ENCODE measurements around the gene RALGPS1. TPM values are rescaled to one million over a fixed set of nuclear protein-coding genes. Genes with fewer than 3 reads are reported as not detected.

The RALGPS1 gene
- total and polyA plus RNA-seq, 2 donors (not counting 1 experiment from before 2014, with no cell fraction given), result 19.7 to 39.9 TPM

DNA sequence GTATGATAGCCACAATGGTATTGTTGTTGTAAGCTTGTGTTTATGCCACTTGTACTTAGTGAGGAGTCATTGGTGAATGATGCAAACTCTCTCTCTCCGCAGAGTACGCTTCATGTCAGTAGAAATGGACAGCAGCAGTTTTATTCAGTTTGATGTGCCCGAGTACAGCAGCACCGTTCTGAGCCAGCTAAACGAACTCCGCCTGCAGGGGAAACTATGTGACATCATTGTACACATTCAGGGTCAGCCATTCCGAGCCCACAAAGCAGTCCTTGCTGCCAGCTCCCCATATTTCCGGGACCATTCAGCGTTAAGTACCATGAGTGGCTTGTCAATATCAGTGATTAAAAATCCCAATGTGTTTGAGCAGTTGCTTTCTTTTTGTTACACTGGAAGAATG lies 35.3 kb upstream of the RALGPS1 start:
- ATAC-seq (ENCODE audit: low read depth) (no peak), DNase-seq (no peak)
- Histone ChIP-seq H3K79me2 (ENCODE audit: control insufficient read depth, insufficient read depth, low read length) (peaks cover 36% of the 10 kb centered on the region), H3K9ac (ENCODE audit: low read length) (no peak overlapping the region), H3K27me3 (replicated peaks in 1 of 4; ENCODE audit: control extremely low read depth in 1 of 4, control insufficient read depth in 3 of 4, insufficient read depth in 4 of 4, low read length in 3 of 4) (no peaks in the 10 kb centered on the region), H3K4me1 (ENCODE audit: control insufficient read depth in 2 of 2, insufficient read depth in 2 of 2, low read length in 2 of 2) (no peaks in the 10 kb centered on the region), H2AFZ (ENCODE audit: insufficient read depth, low read depth, low read length, poor library complexity, severe bottlenecking) (no peak overlapping the region), H3K9me3 (ENCODE audit: control extremely low read depth in 1 of 3, control insufficient read depth in 2 of 3, insufficient read depth in 1 of 3, low read length in 2 of 3) (no peaks in the 10 kb centered on the region), H3K27ac (ENCODE audit: low read length in 2 of 2) (no peak overlapping the region), H3K4me2 (replicated peaks; ENCODE audit: low read depth, low read length, poor library complexity, severe bottlenecking) (no peak overlapping the region), H3K4me3 (ENCODE audit: control extremely low read depth in 1 of 5, extremely low read depth in 1 of 5, insufficient read depth in 1 of 5, low read depth in 2 of 5, low read length in 4 of 5) (no peak overlapping the region), H3K36me3 (replicated peaks in 1 of 2; ENCODE audit: control extremely low read depth in 1 of 2, control insufficient read depth in 1 of 2, extremely low read depth in 1 of 2, insufficient read depth in 2 of 2, low read length in 1 of 2) (peaks cover 5 to 46% of the 10 kb centered on the region in 2 experiments), H4K20me1 (ENCODE audit: control insufficient read depth, insufficient read depth, low read length, poor library complexity, severe bottlenecking) (peaks cover 15% of the 10 kb centered on the region)
- WGBS (ENCODE audit: insufficient coverage), result 98% methylated on average over 8 of the region's 9 CpGs
- H3K27ac Mint-ChIP-seq, result no peak overlapping the region
- H3K4me3 Mint-ChIP-seq, result no peak overlapping the region
- TF ChIP-seq EZH2 (IDR thresholded peaks at IDR 0.05; ENCODE audit: borderline replicate concordance, insufficient read depth, low read depth, low read length, poor library complexity, severe bottlenecking) (no peak), CTCF (IDR thresholded peaks at IDR 0.05) (no peak)
- intact Hi-C loops (cut with micrococcal nuclease), result no loop called here
- ChIA-PET CTCF (no interaction called here), POLR2A (no interaction called here)
- peaks cover 19% of the 10 kb centered on the region for H3K4me1 Mint-ChIP-seq
- no peaks in the 10 kb centered on the region for H3K27me3 Mint-ChIP-seq
- no peaks in the 10 kb centered on the region for H3K9me3 Mint-ChIP-seq (ENCODE audit: insufficient read depth)

GRCh38 chr9:126880226-126880946 lies 34.2 kb upstream of the RALGPS1 start:
- Histone ChIP-seq H3K4me2 (replicated peaks; ENCODE audit: low read depth, low read length, poor library complexity, severe bottlenecking) (no peak overlapping the region), H3K27ac (ENCODE audit: low read length in 2 of 2) (no peak overlapping the region), H2AFZ (ENCODE audit: insufficient read depth, low read depth, low read length, poor library complexity, severe bottlenecking) (no peak overlapping the region), H3K4me3 (ENCODE audit: control extremely low read depth in 1 of 5, extremely low read depth in 1 of 5, insufficient read depth in 1 of 5, low read depth in 2 of 5, low read length in 4 of 5) (no peak overlapping the region), H3K4me1 (ENCODE audit: control insufficient read depth in 2 of 2, insufficient read depth in 2 of 2, low read length in 2 of 2) (no peaks in the 10 kb centered on the region), H4K20me1 (ENCODE audit: control insufficient read depth, insufficient read depth, low read length, poor library complexity, severe bottlenecking) (peaks cover 15% of the 10 kb centered on the region), H3K9ac (ENCODE audit: low read length) (no peak overlapping the region), H3K27me3 (replicated peaks in 1 of 4; ENCODE audit: control extremely low read depth in 1 of 4, control insufficient read depth in 3 of 4, insufficient read depth in 4 of 4, low read length in 3 of 4) (no peaks in the 10 kb centered on the region), H3K79me2 (ENCODE audit: control insufficient read depth, insufficient read depth, low read length) (peaks cover 29% of the 10 kb centered on the region), H3K9me3 (ENCODE audit: control extremely low read depth in 1 of 3, control insufficient read depth in 2 of 3, insufficient read depth in 1 of 3, low read length in 2 of 3) (no peaks in the 10 kb centered on the region), H3K36me3 (replicated peaks in 1 of 2; ENCODE audit: control extremely low read depth in 1 of 2, control insufficient read depth in 1 of 2, extremely low read depth in 1 of 2, insufficient read depth in 2 of 2, low read length in 1 of 2) (peaks cover 5 to 46% of the 10 kb centered on the region in 2 experiments)
- WGBS (ENCODE audit: insufficient coverage), result 98% methylated on average over 19 of the region's 23 CpGs
- ATAC-seq (ENCODE audit: low read depth) (no peak), DNase-seq (no peak)
- intact Hi-C loops (cut with micrococcal nuclease), result no loop called here
- Mint-ChIP-seq H3K9me3 (ENCODE audit: insufficient read depth) (no peaks in the 10 kb centered on the region), H3K27ac (no peak overlapping the region), H3K4me3 (no peak overlapping the region), H3K27me3 (no peaks in the 10 kb centered on the region), H3K4me1 (peaks cover 15% of the 10 kb centered on the region)
- ChIA-PET CTCF (no interaction called here), POLR2A (no interaction called here)
- TF ChIP-seq EZH2 (IDR thresholded peaks at IDR 0.05; ENCODE audit: borderline replicate concordance, insufficient read depth, low read depth, low read length, poor library complexity, severe bottlenecking) (no peak), CTCF (IDR thresholded peaks at IDR 0.05) (no peak)

Data from B cell (primary cell).